GM23248 (cell line): ENCODE data around the gene HIPK2. TPM values are rescaled to one million over a fixed set of nuclear protein-coding genes. Genes with fewer than 3 reads are reported as not detected.
"Not testable (repeated sequence)": the region's sequence is repeated elsewhere in the genome, so short reads cannot be mapped to it uniquely, and the experiment has no call there.

ENCODE experiments used
- DNase-seq: peaks from one replicate; pipeline ENCODE4 v3.0.0-alpha.2; 2015
- H2AFZ ChIP-seq: fragments of 200-600 bp; sonication (generic); 2 replicates; pipeline ENCODE4 v1.6.1; 2016; ENCODE audit warnings: antibody characterized with exemption
- H3F3A ChIP-seq: fragments of 200-600 bp; sonication (generic); 2 replicates; pipeline ENCODE4 v1.6.1; 2016; ENCODE audit warnings: mild to moderate bottlenecking, antibody characterized with exemption, mixed run types; ENCODE audit not compliant: insufficient read depth
- H3K27ac ChIP-seq: fragments of 200-600 bp; sonication (generic); 2 replicates; pipeline ENCODE4 v1.5.1; 2016; ENCODE audit warnings: mild to moderate bottlenecking
- H3K27me3 ChIP-seq: fragments of 200-600 bp; sonication (generic); replicated peaks from 2 replicates; pipeline ENCODE4 v1.6.1; 2016; ENCODE audit warnings: mild to moderate bottlenecking; ENCODE audit not compliant: insufficient read depth
- H3K36me3 ChIP-seq: fragments of 200-600 bp; sonication (generic); 2 replicates; pipeline ENCODE4 v1.6.1; 2016; ENCODE audit warnings: low read depth, mild to moderate bottlenecking
- H3K4me1 ChIP-seq: fragments of 200-600 bp; sonication (generic); 2 replicates; pipeline ENCODE4 v1.6.1; 2016; ENCODE audit warnings: mild to moderate bottlenecking; ENCODE audit not compliant: insufficient read depth
- H3K4me2 ChIP-seq: fragments of 200-600 bp; sonication (generic); one replicate; pipeline ENCODE4 v1.6.1; 2016; ENCODE audit warnings: mild to moderate bottlenecking; ENCODE audit not compliant: unreplicated experiment
- H3K4me3 ChIP-seq: fragments of 200-600 bp; sonication (generic); 2 replicates; pipeline ENCODE4 v1.5.1; 2016; ENCODE audit warnings: mild to moderate bottlenecking
- H3K79me2 ChIP-seq: fragments of 200-600 bp; sonication (generic); 2 replicates; pipeline ENCODE4 v1.6.1; 2016; ENCODE audit warnings: mild to moderate bottlenecking; ENCODE audit not compliant: insufficient read depth
- H3K9ac ChIP-seq: fragments of 200-600 bp; sonication (generic); 2 replicates; pipeline ENCODE4 v1.6.1; 2016; ENCODE audit warnings: mild to moderate bottlenecking
- H3K9me2 ChIP-seq: fragments of 200-600 bp; sonication (generic); 2 replicates; pipeline ENCODE4 v1.6.1; 2016; ENCODE audit warnings: mixed run types, mild to moderate bottlenecking, moderate library complexity; ENCODE audit not compliant: insufficient read depth
- H3K9me3 ChIP-seq: fragments of 200-600 bp; sonication (generic); one replicate; pipeline ENCODE4 v1.6.1; 2017; ENCODE audit warnings: low read depth
- H4K20me1 ChIP-seq: fragments of 200-600 bp; sonication (generic); 2 replicates; pipeline ENCODE4 v1.6.0; 2016; ENCODE audit not compliant: insufficient read depth
- EZH2 ChIP-seq: fragments of 200-600 bp; sonication (generic); IDR thresholded peaks from 2 replicates; pipeline ENCODE4 v1.6.1; 2018; ENCODE audit warnings: antibody characterized with exemption, mild to moderate bottlenecking; ENCODE audit not compliant: insufficient read depth, poor library complexity, severe bottlenecking
- EZH2phosphoT487 ChIP-seq: fragments of 200-600 bp; sonication (generic); IDR thresholded peaks from 2 replicates; pipeline ENCODE4 v1.6.1; 2018; ENCODE audit warnings: antibody characterized with exemption, moderate library complexity, mild to moderate bottlenecking, low read depth; ENCODE audit not compliant: insufficient read depth
- WGBS, 2 experiments: methylation state at CpG; one replicate each; pipeline ENCODE4 v1.1.6; 2015 to 2017; ENCODE audit warnings: low lambda C conversion rate in 2 of 2, low coverage in 1 of 2; ENCODE audit errors: missing lambda C conversion rate in 2 of 2; 5-methylcytosine and 5-hydroxymethylcytosine counted together
- in situ Hi-C: fragments of 300-500 bp; cut with MboI; formaldehyde crosslinking; loops from 2 replicates; pipeline ENCODE4 v1.15.0; 2020
- polyA plus RNA-seq: library from polyadenylated mRNA; unstranded; fragments of >200 nt; fragmentation: Nextera tagmentation; extraction: Ambion mirVana; gene quantifications from 2 replicates; pipeline ENCODE4 v1.2.1, GENCODE V29; 2016
- total RNA-seq: library from RNA; depleted of rRNA; stranded (reverse); fragments of >200 nt; shearing (Covaris generic); gene quantifications from 2 replicates; pipeline ENCODE4 v1.2.3, GENCODE V29; 2014

HIPK2 gene
- total and polyA plus RNA-seq, 2 experiments from 2014 or later, result 4.7 to 7.9 TPM

DNA sequence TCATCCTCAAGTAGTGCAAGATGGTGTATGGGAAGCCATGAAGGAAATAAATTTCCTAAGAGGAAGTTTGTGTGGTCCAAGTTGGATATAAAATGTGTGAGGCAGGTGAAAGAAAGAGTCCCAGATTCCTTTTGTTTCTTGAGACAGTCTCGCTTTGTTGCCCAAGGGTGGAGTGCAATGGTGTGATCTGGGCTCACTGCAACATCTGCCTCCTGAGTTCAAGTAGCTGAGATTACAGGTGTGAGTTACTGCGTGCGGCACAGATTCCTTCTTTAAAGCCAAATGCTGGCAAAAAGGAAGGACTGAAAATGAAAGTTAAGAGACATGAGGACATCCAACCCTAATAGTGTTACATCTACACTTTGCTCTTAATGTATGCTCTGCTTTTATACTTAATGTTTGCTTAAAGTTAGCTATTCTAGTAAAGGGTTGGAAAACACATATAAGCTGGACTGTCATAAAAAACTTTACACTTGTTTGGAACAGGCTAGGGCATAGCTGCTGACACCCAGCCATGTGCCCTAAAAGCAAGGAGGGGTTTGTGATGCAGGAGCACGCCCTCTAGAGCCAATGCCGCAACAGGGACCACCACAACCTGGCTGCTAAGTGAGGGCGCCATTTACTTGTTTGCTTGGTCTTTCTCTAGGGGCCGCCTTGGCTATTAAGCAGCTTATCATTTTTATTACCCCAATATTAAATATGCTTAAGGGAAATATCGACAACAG, 219.8 kb downstream of the HIPK2 start:
- no peak overlapping the region for H2AFZ ChIP-seq
- TF ChIP-seq EZH2 (no peak), EZH2phosphoT487 (no peak)
- H3K36me3 ChIP-seq, result no peaks in the 10 kb centered on the region
- H3K9me2 ChIP-seq, result no peaks in the 10 kb centered on the region
- no peak overlapping the region for H3K27ac ChIP-seq
- no peaks in the 10 kb centered on the region for H4K20me1 ChIP-seq
- H3K4me1 ChIP-seq, result no peaks in the 10 kb centered on the region
- no peak for DNase-seq
- no peak overlapping the region for H3K4me3 ChIP-seq
- in situ Hi-C loops, result no loop called here
- no peaks in the 10 kb centered on the region for H3K9me3 ChIP-seq
- no peaks in the 10 kb centered on the region for H3K79me2 ChIP-seq
- WGBS, 2 experiments, result 85 to 87% methylated on average over 8 of the region's 8 CpGs
- H3F3A ChIP-seq, result no peaks in the 10 kb centered on the region
- H3K27me3 ChIP-seq, result no peaks in the 10 kb centered on the region; the same call in 1 of the 2 replicates
- H3K4me2 ChIP-seq, result no peak overlapping the region
- no peak overlapping the region for H3K9ac ChIP-seq

DNA sequence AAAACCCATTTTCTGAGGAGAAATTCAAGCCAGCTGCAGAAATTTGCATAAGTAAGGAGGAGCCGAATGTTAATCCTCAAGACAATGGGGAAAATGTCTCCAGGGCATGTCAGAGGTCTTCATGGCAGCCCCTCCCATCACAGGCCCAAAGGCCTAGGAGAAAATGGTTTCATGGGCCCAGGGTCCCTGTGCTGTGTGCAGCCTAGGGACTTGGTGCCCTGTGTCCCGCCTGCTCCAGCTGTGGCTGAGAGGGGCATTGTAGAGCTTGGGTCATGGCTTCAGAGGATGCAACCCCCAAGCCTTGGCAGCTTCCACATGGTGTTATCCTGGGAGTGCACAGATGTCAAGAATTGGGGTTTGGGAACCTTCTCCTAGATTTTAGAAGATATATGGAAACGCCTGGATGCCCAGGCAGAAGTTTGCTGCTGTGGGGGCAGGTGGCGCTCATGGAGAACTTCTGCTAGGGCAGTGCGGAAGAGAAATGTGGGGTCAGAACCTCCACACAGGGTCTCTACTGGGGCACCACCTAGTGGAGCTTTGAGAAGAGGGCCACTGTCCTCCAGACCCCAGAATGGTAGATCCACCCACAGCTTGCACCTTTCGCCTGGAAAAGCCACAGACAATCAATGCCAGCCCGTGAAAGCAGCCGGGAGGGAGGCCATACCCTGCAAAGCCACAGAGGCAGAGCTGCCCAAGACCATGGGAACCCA, 223.7 kb downstream of the HIPK2 start:
- H3K9me2 ChIP-seq, H2AFZ ChIP-seq, H4K20me1 ChIP-seq, H3K9me3 ChIP-seq, H3K4me2 ChIP-seq, H3K4me3 ChIP-seq, H3K4me1 ChIP-seq, H3F3A ChIP-seq, H3K27me3 ChIP-seq, H3K27ac ChIP-seq, H3K9ac ChIP-seq, H3K36me3 ChIP-seq, H3K79me2 ChIP-seq, DNase-seq, in situ Hi-C loops: not testable (repeated sequence)
- WGBS, 2 experiments, result 81 to 84% methylated on average over 8 of the region's 8 CpGs

GRCh38 chr7:139548302-139549028, 229.3 kb downstream of the HIPK2 start:
- no peaks in the 10 kb centered on the region for H3F3A ChIP-seq
- WGBS, 2 experiments, result 69 to 73% methylated on average over 5 of the region's 5 CpGs
- DNase-seq, result no peak

GRCh38 chr7:139544645-139545044, 233.2 kb downstream of the HIPK2 start:
- no peak overlapping the region for H3K4me3 ChIP-seq
- no peaks in the 10 kb centered on the region for H3K9me3 ChIP-seq
- no peaks in the 10 kb centered on the region for H3K79me2 ChIP-seq
- no peaks in the 10 kb centered on the region for H3K36me3 ChIP-seq
- H3K9me2 ChIP-seq, result no peaks in the 10 kb centered on the region
- no peak overlapping the region for H3K4me2 ChIP-seq
- no peaks in the 10 kb centered on the region for H3F3A ChIP-seq
- DNase-seq, result no peak
- in situ Hi-C loops, result no loop called here
- peaks cover 11% of the 10 kb centered on the region for H3K27me3 ChIP-seq
- no peaks in the 10 kb centered on the region for H4K20me1 ChIP-seq
- H2AFZ ChIP-seq, result no peak overlapping the region
- TF ChIP-seq EZH2phosphoT487 (no peak), EZH2 (no peak)
- H3K27ac ChIP-seq, result no peak overlapping the region
- WGBS, 2 experiments, result 66 to 74% methylated on average over 5 to 11 of the region's 11 CpGs
- no peak overlapping the region for H3K9ac ChIP-seq
- H3K4me1 ChIP-seq, result no peaks in the 10 kb centered on the region

More at GRCh38 chr7:139548302-139549028, 229.3 kb downstream of the HIPK2 start:
- no peaks in the 10 kb centered on the region; the same call in 1 of the 2 replicates for H3K27me3 ChIP-seq
- H3K4me3 ChIP-seq, result no peak overlapping the region
- no peaks in the 10 kb centered on the region for H3K79me2 ChIP-seq
- H3K9me3 ChIP-seq, result no peaks in the 10 kb centered on the region
- H3K9ac ChIP-seq, result no peak overlapping the region
- no peaks in the 10 kb centered on the region for H3K4me1 ChIP-seq
- H3K27ac ChIP-seq, result no peak overlapping the region
- in situ Hi-C loops, result no loop called here
- H3K36me3 ChIP-seq, result no peaks in the 10 kb centered on the region
- no peaks in the 10 kb centered on the region for H3K9me2 ChIP-seq
- H3K4me2 ChIP-seq, result no peak overlapping the region
- H4K20me1 ChIP-seq, result no peaks in the 10 kb centered on the region
- TF ChIP-seq EZH2 (no peak), EZH2phosphoT487 (no peak)
- no peak overlapping the region for H2AFZ ChIP-seq
